Ishikawa (cell line): ENCODE measurements around the gene WFDC6.

Source experiments
- EP300 ChIP-seq: IDR thresholded peaks from 2 replicates; pipeline ENCODE4 v1.6.1; 2012; ENCODE audit warnings: borderline replicate concordance
- MAX ChIP-seq: IDR thresholded peaks from 2 replicates; pipeline ENCODE4 v1.6.1; 2012
- RAD21 ChIP-seq: IDR thresholded peaks from 2 replicates; pipeline ENCODE4 v1.6.1; 2012; ENCODE audit warnings: low read depth
- REST ChIP-seq: IDR thresholded peaks from 2 replicates; pipeline ENCODE4 v1.6.1; 2012; ENCODE audit warnings: low read depth, mild to moderate bottlenecking
- TAF1 ChIP-seq: IDR thresholded peaks from 2 replicates; pipeline ENCODE4 v1.6.1; 2012; ENCODE audit warnings: low read depth, mild to moderate bottlenecking
- TEAD4 ChIP-seq: IDR thresholded peaks from 2 replicates; pipeline ENCODE4 v1.6.1; 2012
- ZBTB7A ChIP-seq: IDR thresholded peaks from 2 replicates; pipeline ENCODE4 v1.6.1; 2012; ENCODE audit warnings: low read depth
- TF ChIP-seq, protein P1 (sequence below): IDR thresholded peaks from 2 replicates; pipeline ENCODE4 v1.6.1; 2012

DNA sequence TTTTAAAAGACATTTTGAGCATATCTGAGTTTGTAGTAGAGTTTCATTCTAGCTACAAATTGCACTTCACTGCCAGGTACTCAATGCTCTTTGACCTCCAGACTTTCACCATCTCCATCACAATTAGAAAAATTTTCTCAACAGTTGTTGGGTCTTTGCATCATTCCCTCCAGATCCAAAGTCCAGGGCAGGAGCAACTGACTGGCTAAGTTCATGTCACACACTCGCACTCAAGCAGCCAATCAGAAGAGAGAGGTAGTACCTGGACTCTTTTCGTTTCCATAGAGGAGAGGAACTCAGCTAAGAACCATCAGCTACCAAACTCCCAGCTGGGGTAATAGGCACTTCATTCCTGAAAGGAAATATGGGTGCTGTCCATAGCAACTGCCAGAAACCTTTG is 32.9 kb downstream of the WFDC6 start:
- no peak for TF ChIP-seq REST
- no peak for TF ChIP-seq TAF1
- TF ChIP-seq, protein P1, sequence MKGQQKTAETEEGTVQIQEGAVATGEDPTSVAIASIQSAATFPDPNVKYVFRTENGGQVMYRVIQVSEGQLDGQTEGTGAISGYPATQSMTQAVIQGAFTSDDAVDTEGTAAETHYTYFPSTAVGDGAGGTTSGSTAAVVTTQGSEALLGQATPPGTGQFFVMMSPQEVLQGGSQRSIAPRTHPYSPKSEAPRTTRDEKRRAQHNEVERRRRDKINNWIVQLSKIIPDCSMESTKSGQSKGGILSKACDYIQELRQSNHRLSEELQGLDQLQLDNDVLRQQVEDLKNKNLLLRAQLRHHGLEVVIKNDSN: no peak
- TF ChIP-seq ZBTB7A: no peak
- TF ChIP-seq TEAD4: no peak
- no peak for TF ChIP-seq EP300
- TF ChIP-seq RAD21: no peak
- TF ChIP-seq MAX: no peak
